Fibroblast of villous mesenchyme (primary cell): ENCODE results near the gene DYNLL2. TPM values are rescaled to one million over a fixed set of nuclear protein-coding genes. Genes with fewer than 3 reads are reported as not detected.
"Not testable (repeated sequence)": the region's sequence is repeated elsewhere in the genome, so short reads cannot be mapped to it uniquely, and the experiment has no call there.

ENCODE experiments used
- DNase-seq: peaks from one replicate; pipeline ENCODE4 v3.0.0-alpha.2; 2010; ENCODE audit warnings: low read depth
- H3K4me3 ChIP-seq: 2 replicates; pipeline ENCODE4 v1.5.1; 2011; ENCODE audit warnings: low read depth, mild to moderate bottlenecking, low read length
- CTCF ChIP-seq: IDR thresholded peaks from 2 replicates; pipeline ENCODE4 v1.5.1; 2012; ENCODE audit warnings: low read depth, mild to moderate bottlenecking, low read length; ENCODE audit not compliant: insufficient read depth
- total RNA-seq: library from RNA; depleted of rRNA; stranded (reverse); fragments of >200 nt; gene quantifications from 2 replicates; pipeline ENCODE4 v1.2.3, GENCODE V29; 2012

Gene DYNLL2
- total RNA-seq, 1 donor, result 12.5 TPM

DNA sequence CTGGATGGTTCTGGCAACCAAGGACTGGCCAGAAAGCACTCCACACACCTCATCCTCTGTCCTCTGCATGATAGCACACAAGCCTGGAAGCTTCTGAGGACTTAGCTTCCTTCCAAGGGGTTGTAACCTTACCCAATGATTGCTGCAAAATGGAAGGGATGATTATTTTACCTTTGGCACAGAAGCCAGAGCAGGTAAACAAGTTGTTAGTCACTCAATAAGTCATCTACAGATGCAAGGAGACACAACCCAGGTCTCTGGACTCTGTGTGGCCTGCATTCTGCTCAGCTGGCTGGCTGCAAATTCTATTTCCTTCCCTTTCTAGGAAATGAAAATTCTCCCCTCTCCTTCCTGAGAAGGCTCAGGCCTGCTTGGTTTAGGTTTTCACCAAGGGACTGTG, 26.7 kb upstream of the DYNLL2 start:
- H3K4me3 ChIP-seq, result no peak overlapping the region
- DNase-seq, result no peak
- no peak for TF ChIP-seq CTCF

GRCh38 chr17:58059141-58059540, 24.1 kb upstream of the DYNLL2 start:
- no peak overlapping the region for H3K4me3 ChIP-seq
- DNase-seq, result no peak
- TF ChIP-seq CTCF, result no peak

DNA sequence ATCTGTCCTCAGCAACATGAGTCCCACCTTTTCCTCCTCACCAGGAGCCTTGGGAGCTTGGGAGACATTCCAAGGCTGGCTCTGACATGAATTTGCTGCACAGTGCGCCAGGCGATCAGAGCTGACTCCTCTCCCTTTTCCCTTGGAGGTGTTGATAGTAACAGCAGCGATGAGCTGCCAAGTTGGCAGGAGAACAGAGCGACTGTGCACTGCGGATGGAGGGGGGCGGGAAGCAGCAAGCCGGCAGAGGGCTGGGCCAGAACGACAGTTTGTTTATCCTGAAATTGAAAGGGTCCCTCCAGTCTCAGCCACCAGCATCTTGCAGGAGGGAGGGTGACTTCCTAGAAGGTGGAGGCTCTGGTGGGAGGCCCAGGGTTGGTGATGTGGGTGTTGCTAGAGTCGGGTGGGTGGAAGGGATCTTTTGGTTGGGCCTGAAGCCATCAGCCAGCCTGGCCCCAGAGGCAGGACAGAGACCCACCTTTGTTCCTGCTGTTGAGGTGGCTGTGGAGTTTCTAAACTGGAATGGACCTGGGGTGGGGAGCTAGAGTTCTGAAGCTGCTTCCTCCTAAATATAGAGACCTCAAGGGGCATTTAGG, 22.5 kb upstream of the DYNLL2 start:
- DNase-seq, result no peak
- H3K4me3 ChIP-seq, result no peak overlapping the region
- no peak for TF ChIP-seq CTCF

GRCh38 chr17:58061672-58062071, 21.5 kb upstream of the DYNLL2 start:
- no peak for DNase-seq
- H3K4me3 ChIP-seq, result no peak overlapping the region
- no peak for TF ChIP-seq CTCF

- DNase-seq, result no peak
- no peak for TF ChIP-seq CTCF
Observed at GRCh38 chr17:58065238-58065637, 18.0 kb upstream of the DYNLL2 start.

GRCh38 chr17:58066401-58066800, 16.8 kb upstream of the DYNLL2 start:
- TF ChIP-seq CTCF, result no peak
- H3K4me3 ChIP-seq, result no peak overlapping the region
- no peak for DNase-seq

More at GRCh38 chr17:58065238-58065637, 18.0 kb upstream of the DYNLL2 start:
- H3K4me3 ChIP-seq, result no peak overlapping the region

GRCh38 chr17:58072862-58073261, 10.4 kb upstream of the DYNLL2 start:
- H3K4me3 ChIP-seq, result no peak overlapping the region
- DNase-seq, result no peak
- no peak for TF ChIP-seq CTCF

DNA sequence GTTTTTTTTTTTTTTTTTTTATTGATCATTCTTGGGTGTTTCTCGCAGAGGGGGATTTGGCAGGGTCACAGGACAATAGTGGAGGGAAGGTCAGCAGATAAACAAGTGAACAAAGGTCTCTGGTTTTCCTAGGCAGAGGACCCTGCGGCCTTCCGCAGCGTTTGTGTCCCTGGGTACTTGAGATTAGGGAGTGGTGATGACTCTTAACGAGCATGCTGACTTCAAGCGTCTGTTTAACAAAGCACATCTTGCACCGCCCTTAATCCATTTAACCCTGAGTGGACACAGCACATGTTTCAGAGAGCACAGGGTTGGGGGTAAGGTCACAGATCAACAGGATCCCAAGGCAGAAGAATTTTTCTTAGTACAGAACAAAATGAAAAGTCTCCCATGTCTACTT, 10.0 kb upstream of the DYNLL2 start:
- not testable (repeated sequence) for DNase-seq, H3K4me3 ChIP-seq

- DNase-seq, H3K4me3 ChIP-seq: not testable (repeated sequence)
Observed at GRCh38 chr17:58074406-58074805, 8.8 kb upstream of the DYNLL2 start.
